GM12873 (cell line): Measurements from ENCODE around the gene ADGRF3.

Experiments
- CTCF ChIP-seq: IDR thresholded peaks from 2 replicates; pipeline ENCODE4 v1.5.1; 2012; ENCODE audit warnings: low read depth, mild to moderate bottlenecking, moderate library complexity, low read length, control low read depth; ENCODE audit not compliant: insufficient read depth; ENCODE audit errors: missing control alignments

ADGRF3 gene

DNA sequence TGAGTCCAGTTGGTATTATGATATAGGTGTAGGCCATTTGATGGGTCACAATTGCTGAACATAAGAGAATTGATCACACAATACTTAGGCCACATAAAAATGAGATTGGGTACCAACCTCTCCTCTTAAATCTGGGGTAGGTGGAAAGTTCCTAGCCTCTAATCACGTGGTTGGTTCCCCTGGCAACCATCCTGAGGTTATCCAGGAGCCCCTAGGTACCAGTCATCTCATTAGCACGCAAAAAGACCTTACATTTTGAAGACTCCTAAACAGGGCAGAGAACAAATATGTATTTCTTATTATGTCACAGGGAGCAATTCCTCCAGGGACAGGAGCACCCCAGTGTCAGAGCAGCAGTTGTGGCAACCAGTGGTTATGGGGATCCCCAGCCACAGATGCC is 13.3 kb downstream of the ADGRF3 start:
- no peak for TF ChIP-seq CTCF

- no peak for TF ChIP-seq CTCF
Observed at GRCh38 chr2:26330604-26331003, 16.0 kb downstream of the ADGRF3 start.

GRCh38 chr2:26330114-26330549 is 16.5 kb downstream of the ADGRF3 start:
- peak; percentile 92 for TF ChIP-seq CTCF

GRCh38 chr2:26327291-26328272 is 19.0 kb downstream of the ADGRF3 start:
- TF ChIP-seq CTCF: no peak

DNA sequence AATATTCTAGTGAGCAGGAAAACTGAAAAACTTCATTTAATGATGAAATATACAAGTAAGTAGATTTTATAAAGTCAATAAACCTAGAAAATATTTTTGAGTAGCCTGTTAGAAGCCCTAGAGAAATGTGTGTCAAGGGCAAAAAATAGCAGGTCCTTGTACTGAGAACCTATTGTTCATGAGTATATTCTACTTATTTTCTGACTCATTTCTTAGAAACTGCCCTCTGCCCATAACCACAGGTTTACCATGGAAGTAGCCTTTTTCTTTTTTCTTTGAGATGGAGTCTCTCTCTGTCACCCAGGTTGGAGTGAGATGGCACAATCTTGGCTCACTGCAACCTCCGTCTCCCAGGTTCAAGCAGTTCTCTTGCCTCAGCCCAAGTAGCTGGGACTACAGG is 20.1 kb downstream of the ADGRF3 start:
- no peak for TF ChIP-seq CTCF

DNA sequence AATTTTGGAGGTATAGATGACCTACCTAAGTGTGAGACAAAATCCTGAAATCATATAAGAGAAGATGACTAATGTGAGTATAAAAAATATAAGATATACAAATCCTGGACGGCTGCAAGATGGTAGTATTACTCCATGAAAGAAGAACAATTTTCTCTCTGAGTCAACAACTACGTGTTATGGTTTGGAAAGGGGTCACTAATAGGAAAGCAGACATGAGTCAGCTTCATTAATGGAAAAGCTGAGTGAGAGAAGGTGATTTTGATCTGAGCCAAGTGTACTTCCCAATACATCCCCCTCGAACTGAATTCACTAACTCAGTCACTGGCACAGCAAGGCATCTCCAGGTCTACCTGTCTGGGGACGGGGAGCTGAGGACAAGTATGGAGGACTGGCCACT is 20.7 kb downstream of the ADGRF3 start:
- no peak for TF ChIP-seq CTCF

DNA sequence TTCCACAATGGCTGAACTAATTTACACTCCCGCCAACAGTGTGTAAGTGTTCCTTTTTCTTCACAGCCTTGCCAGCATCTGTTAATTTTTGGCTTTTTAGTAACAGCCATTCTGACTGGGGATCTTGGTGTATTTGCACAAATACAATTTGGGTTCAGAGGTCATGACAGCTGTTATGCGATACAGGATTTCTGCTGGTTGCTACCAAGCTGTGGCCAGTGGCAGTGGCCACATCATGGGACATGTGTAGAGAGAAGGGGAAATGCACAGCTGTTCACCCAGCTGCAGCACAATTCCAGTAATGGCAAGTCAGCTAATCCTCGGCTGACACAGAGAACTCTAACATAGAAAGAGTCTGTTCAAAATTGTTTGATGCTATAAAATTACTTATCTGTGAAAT is 21.7 kb downstream of the ADGRF3 start:
- TF ChIP-seq CTCF: no peak
